Heart left ventricle (tissue), 13 donors: ENCODE measurements around the gene DDX39B.
"Not testable (repeated sequence)": the region's sequence is repeated elsewhere in the genome, so short reads cannot be mapped to it uniquely, and the experiment has no call there.

Source experiments
- POLR2A ChIP-seq, 2 donors: fragments of 450-650 bp; IDR thresholded peaks; one replicate each; pipeline ENCODE4 v1.6.1; 2017; ENCODE audit warnings: antibody characterized with exemption in 2 of 2, mild to moderate bottlenecking in 2 of 2, moderate library complexity in 2 of 2
- TF ChIP-seq, protein P1 (sequence below), 12 donors: fragments of 200-600 bp; sonication (generic) in 4 of 12; IDR thresholded peaks; one replicate each; pipeline versions ENCODE4 v1.5.0 to v1.8.0; 2018 to 2022; ENCODE audit warnings: antibody characterized with exemption in 12 of 12, mild to moderate bottlenecking in 5 of 12
- donor health status: ischemic (EF 13 %, LVEDD 7.1; RV severe dilation, severe dysfunction).
- donor health status: DM: no; HTN: yes; CAD: no.
- donor health status: DM: no; HTN: no; CAD: no.
- donor health status: ischemic (EF 25% LVEDD 6.9; RV normal size, moderate dysfunction).
- donor health status: ischemic (EF 25% LVEDD 5.7; RV mildly dilated, moderate dysfunction).
- donor health status: ischemic (EF 35%, LVEDD 5.7; RV mildly dilated, moderate dysfunction).
- donor health status: nonischemic (EF 11% LVEDD 7.7; RV severe dilation, severe dysfunction).
- donor health status: DM: yes; HTN: yes; CAD: no.
- donor health status: PGD.
- donor health status: ischemic (EF 29% LVEDD 5.4; RV normal size, mild dysfunction).
- donor health status: nonischemic (EF 23%, LVEDD 6.1; RV moderate dilation, normal function).

DNA sequence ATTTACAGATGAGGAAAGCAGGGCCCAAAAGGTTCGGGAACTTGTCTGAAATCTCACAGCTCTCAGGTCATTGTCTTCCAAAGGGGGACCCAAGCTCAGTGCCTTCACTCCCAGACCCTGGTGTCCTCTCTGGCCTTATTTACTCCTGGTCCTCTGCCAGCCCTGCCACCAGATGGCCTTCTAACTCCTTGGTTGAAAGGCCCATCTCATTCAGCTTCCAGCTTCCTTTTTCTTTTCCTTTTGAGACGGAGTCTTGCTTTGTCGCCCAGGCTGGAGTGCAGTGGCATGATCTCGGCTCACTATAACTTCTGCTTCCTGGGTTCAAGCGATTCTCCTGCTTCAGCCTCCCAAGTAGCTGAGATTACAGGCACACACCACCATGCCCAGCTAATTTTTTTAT lies 9.6 kb upstream of the DDX39B start:
- TF ChIP-seq, protein P1, sequence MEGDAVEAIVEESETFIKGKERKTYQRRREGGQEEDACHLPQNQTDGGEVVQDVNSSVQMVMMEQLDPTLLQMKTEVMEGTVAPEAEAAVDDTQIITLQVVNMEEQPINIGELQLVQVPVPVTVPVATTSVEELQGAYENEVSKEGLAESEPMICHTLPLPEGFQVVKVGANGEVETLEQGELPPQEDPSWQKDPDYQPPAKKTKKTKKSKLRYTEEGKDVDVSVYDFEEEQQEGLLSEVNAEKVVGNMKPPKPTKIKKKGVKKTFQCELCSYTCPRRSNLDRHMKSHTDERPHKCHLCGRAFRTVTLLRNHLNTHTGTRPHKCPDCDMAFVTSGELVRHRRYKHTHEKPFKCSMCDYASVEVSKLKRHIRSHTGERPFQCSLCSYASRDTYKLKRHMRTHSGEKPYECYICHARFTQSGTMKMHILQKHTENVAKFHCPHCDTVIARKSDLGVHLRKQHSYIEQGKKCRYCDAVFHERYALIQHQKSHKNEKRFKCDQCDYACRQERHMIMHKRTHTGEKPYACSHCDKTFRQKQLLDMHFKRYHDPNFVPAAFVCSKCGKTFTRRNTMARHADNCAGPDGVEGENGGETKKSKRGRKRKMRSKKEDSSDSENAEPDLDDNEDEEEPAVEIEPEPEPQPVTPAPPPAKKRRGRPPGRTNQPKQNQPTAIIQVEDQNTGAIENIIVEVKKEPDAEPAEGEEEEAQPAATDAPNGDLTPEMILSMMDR (IDR thresholded peaks at IDR 0.05): peak in 11 of 12 donors; percentile 16 to 61 (median 49)
- TF ChIP-seq POLR2A (IDR thresholded peaks at IDR 0.05): not testable (repeated sequence)
